Gastroesophageal sphincter (tissue), 3 donors: ENCODE measurements around the gene HLCS.

ENCODE experiments used
- CTCF ChIP-seq, 4 experiments: fragments of 200-600 bp in 2 of 4; fragments of 450-650 bp in 2 of 4; sonication (generic) in 1 of 4; IDR thresholded peaks; one replicate each; pipeline ENCODE4 v1.5.1; 2017 to 2019; ENCODE audit warnings: antibody characterized with exemption in 4 of 4, mild to moderate bottlenecking in 2 of 4, moderate library complexity in 2 of 4
- EP300 ChIP-seq: sonication (generic); formaldehyde crosslinking; IDR thresholded peaks from one replicate; pipeline ENCODE4 v1.6.1; 2017; ENCODE audit warnings: antibody characterized with exemption, mild to moderate bottlenecking
- POLR2A ChIP-seq, 2 donors: fragments of 450-650 bp; IDR thresholded peaks; one replicate each; pipeline ENCODE4 v1.6.1; 2017; ENCODE audit warnings: antibody characterized with exemption in 2 of 2, mild to moderate bottlenecking in 2 of 2, moderate library complexity in 1 of 2
- POLR2AphosphoS5 ChIP-seq: sonication (generic); formaldehyde crosslinking; IDR thresholded peaks from one replicate; pipeline ENCODE4 v1.6.1; 2017; ENCODE audit warnings: antibody characterized with exemption

DNA sequence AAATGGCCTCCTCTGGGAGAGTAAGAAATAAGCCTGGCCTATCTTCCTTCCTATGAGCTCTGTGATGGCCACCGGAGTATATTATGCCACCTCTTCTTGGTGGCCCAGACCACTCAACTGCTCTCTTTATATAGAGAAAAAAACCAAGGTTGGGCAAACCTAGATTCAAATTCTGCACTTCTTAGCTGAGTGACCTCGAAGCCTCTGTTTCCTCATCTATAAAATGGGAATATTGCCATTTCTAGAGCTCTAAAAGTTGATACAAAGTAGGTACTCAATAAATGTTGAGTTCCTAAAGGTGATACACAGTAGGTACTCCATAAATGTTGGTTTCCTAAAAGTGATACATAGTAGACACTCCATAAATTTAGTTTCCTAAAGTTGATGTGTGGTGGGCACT lies 120.7 kb downstream of the HLCS start:
- no peak for TF ChIP-seq CTCF (IDR thresholded peaks at IDR 0.05)
- no peak for TF ChIP-seq EP300
- no peak for TF ChIP-seq POLR2AphosphoS5
- TF ChIP-seq POLR2A (IDR thresholded peaks at IDR 0.05), result no peak
